Endothelial cell of umbilical vein (primary cell): ENCODE results near the gene TP53. TPM values are rescaled to one million over a fixed set of nuclear protein-coding genes. Genes with fewer than 3 reads are reported as not detected.

Experiments used
- BruUV-seq: library from RNA; stranded (reverse); fragments of 400-500 nt; replicated peaks from 2 replicates; lab custom pipeline; 2021; lab: Mats Ljungman, UMichigan
- CTCF ChIA-PET: fragments of 300-600, 350-600 bp; sonication (Branson Sonifier 250); formaldehyde crosslinking; loops from one replicate; lab custom pipeline; 2021; ENCODE audit warnings: antibody characterized with exemption, inconsistent platforms; lab: Charles Lee
- POLR2A ChIA-PET: fragments of 300-600, 350-600 bp; sonication (Branson Sonifier 250); formaldehyde crosslinking; loops from one replicate; lab custom pipeline; 2021; ENCODE audit warnings: antibody characterized with exemption, inconsistent platforms; lab: Charles Lee
- DNase-seq: peaks from one replicate; pipeline ENCODE4 v3.0.0-alpha.2; 2011; ENCODE audit warnings: low read depth, low spot score
- FAIRE-seq: peaks from 2 replicates; lab custom pipeline; 2011; peaks lifted over from hg19 to GRCh38; lab: Jason Lieb, UNC
- H2AFZ ChIP-seq: 2 replicates; pipeline ENCODE4 v1.6.0; 2012; ENCODE audit warnings: low read depth, low read length, control low read depth, inconsistent platforms
- H3K27ac ChIP-seq: 2 replicates; pipeline ENCODE4 v1.5.1; 2011; ENCODE audit warnings: low read depth, mild to moderate bottlenecking, control low read depth, low read length, moderate library complexity; ENCODE audit not compliant: insufficient read depth
- H3K27me3 ChIP-seq, 2 experiments: 2 replicates each; pipeline versions ENCODE4 v1.6.0 to v1.6.1; 2011; ENCODE audit warnings: low read length in 2 of 2, mixed read lengths in 1 of 2; ENCODE audit not compliant: control insufficient read depth in 2 of 2, insufficient read depth in 2 of 2
- H3K36me3 ChIP-seq, 2 experiments: 2 replicates in 1 of 2; 3 replicates in 1 of 2; pipeline ENCODE4 v1.5.1; 2011; ENCODE audit warnings: low read length in 2 of 2, mild to moderate bottlenecking in 1 of 2, moderate library complexity in 1 of 2; ENCODE audit not compliant: control insufficient read depth in 2 of 2, insufficient read depth in 2 of 2; ENCODE audit errors: extremely low read depth in 1 of 2
- H3K4me1 ChIP-seq: 3 replicates; pipeline ENCODE4 v1.5.1; 2011; ENCODE audit warnings: mild to moderate bottlenecking, low read length; ENCODE audit not compliant: control insufficient read depth, insufficient read depth; ENCODE audit errors: extremely low read depth
- H3K4me2 ChIP-seq: 2 replicates; pipeline ENCODE4 v1.6.1; 2011; ENCODE audit warnings: low read length, control low read depth, mixed read lengths; ENCODE audit not compliant: insufficient read depth
- H3K4me3 ChIP-seq, 3 experiments: fragments of 200-600 bp in 1 of 3; sonication (generic), shearing (Covaris generic) in 1 of 3; replicated peaks in 1 of 3; 2 replicates each; pipeline ENCODE4 v1.5.1; 2011 to 2016; ENCODE audit warnings: control low read depth in 3 of 3, low read length in 3 of 3, mild to moderate bottlenecking in 2 of 3, inconsistent platforms in 1 of 3, low read depth in 1 of 3, moderate library complexity in 1 of 3; ENCODE audit not compliant: insufficient read depth in 1 of 3
- H3K79me2 ChIP-seq: 2 replicates; pipeline ENCODE4 v1.6.0; 2012; ENCODE audit warnings: low read length, inconsistent platforms; ENCODE audit not compliant: control insufficient read depth, insufficient read depth
- H3K9ac ChIP-seq: replicated peaks from 2 replicates; pipeline ENCODE3; 2011; ENCODE audit warnings: low read length, control low read depth; ENCODE audit not compliant: insufficient read depth; ENCODE audit errors: extremely low read depth
- H3K9me1 ChIP-seq: replicated peaks from 3 replicates; pipeline ENCODE4 v1.6.0; 2011; ENCODE audit warnings: mild to moderate bottlenecking, low read length; ENCODE audit not compliant: control insufficient read depth, insufficient read depth; ENCODE audit errors: extremely low read depth
- H3K9me3 ChIP-seq: replicated peaks from 2 replicates; pipeline ENCODE4 v1.5.1; 2012; ENCODE audit warnings: low read length, inconsistent platforms; ENCODE audit not compliant: control insufficient read depth, insufficient read depth
- H4K20me1 ChIP-seq: replicated peaks from 2 replicates; pipeline ENCODE3; 2011; ENCODE audit warnings: mild to moderate bottlenecking, low read length; ENCODE audit not compliant: control insufficient read depth, insufficient read depth; ENCODE audit errors: extremely low read depth
- CTCF ChIP-seq, 2 donors: IDR thresholded peaks; 1 replicate in 1 of 2; 2 replicates in 1 of 2; pipeline ENCODE4 v1.5.1; 2011; ENCODE audit warnings: low read length in 2 of 2, mild to moderate bottlenecking in 2 of 2, moderate library complexity in 2 of 2, control low read depth in 1 of 2, inconsistent platforms in 1 of 2, low read depth in 1 of 2; ENCODE audit not compliant: insufficient read depth in 1 of 2; ENCODE audit errors: extremely low read depth in 1 of 2
- FOS ChIP-seq: IDR thresholded peaks from 2 replicates; pipeline ENCODE4 v1.6.1; 2011; ENCODE audit warnings: mild to moderate bottlenecking, low read length, moderate library complexity, borderline replicate concordance; ENCODE audit not compliant: insufficient read depth
- GATA2 ChIP-seq: IDR thresholded peaks from 2 replicates; pipeline ENCODE4 v1.7.0; 2011; ENCODE audit warnings: low read depth, mild to moderate bottlenecking, moderate library complexity, mixed read lengths, low read length; ENCODE audit not compliant: insufficient read length, insufficient read depth
- JUN ChIP-seq: IDR thresholded peaks from 2 replicates; pipeline ENCODE4 v1.6.1; 2011; ENCODE audit warnings: borderline replicate concordance, low read depth; ENCODE audit not compliant: insufficient read length, insufficient read depth
- MYC ChIP-seq: IDR thresholded peaks from one replicate; pipeline ENCODE4 v1.6.1; 2011; ENCODE audit warnings: mild to moderate bottlenecking, low read depth, low read length
- POLR2AphosphoS5 ChIP-seq: IDR thresholded peaks from 2 replicates; pipeline ENCODE4 v1.6.1; 2012; ENCODE audit warnings: low read depth, mild to moderate bottlenecking, control low read depth, low read length, moderate library complexity; ENCODE audit not compliant: insufficient read depth
- dilution Hi-C: fragments of 300-500 bp; cut with MboI; formaldehyde crosslinking; loops from one replicate; pipeline ENCODE4 v1.15.0; 2019; ENCODE audit warnings: low sequenced_read_pairs; ENCODE audit not compliant: extremely low pct_ligation_motif_present
- intact Hi-C: fragments of 100-400 bp; cut with micrococcal nuclease; formaldehyde crosslinking; loops from one replicate; pipeline ENCODE4 v1.10.0; 2022
- polyA plus RNA-seq, 4 experiments: library from polyadenylated mRNA; depleted of rRNA in 3 of 4; stranded (reverse) in 3 of 4; unstranded in 1 of 4; fragments of >200 nt; gene quantifications; 2 replicates each; pipeline versions ENCODE4 v1.2.1 to v1.2.3, GENCODE V29; 2011 to 2012; ENCODE audit warnings: missing spikeins in 1 of 4
- total RNA-seq: library from RNA; stranded (reverse); gene quantifications from 2 replicates; pipeline ENCODE4 v1.2.3, GENCODE V29; 2021
- TF ChIP-seq, protein P1 (sequence below): IDR thresholded peaks from 2 replicates; pipeline ENCODE4 v1.6.1; 2011; ENCODE audit not compliant: insufficient read depth, insufficient read length

TP53 gene
- total and polyA plus RNA-seq, 2 donors (not counting 3 experiments of a cell fraction or from before 2014, with no cell fraction given), result 82.1 to 138 TPM

- H3K9me3 ChIP-seq, result no peaks in the 10 kb centered on the region
- CTCF ChIA-PET, result interaction anchor here (1.7 kb wide), 1 partner anchor 23 kb away, joined by 4 read pairs; the partner anchor contains the start of gene WRAP53
- TF ChIP-seq CTCF (IDR thresholded peaks at IDR 0.05; ENCODE audit: extremely low read depth in 1 of 2, insufficient read depth in 1 of 2, low read depth in 1 of 2, low read length in 2 of 2) (peak in 1 of 2 donors; percentile 9), FOS (no peak)
- dilution Hi-C loops (no loop called here), intact Hi-C loops (no loop called here)
- H3K27ac ChIP-seq, result no peak overlapping the region
- no peaks in the 10 kb centered on the region for H4K20me1 ChIP-seq
- H3K27me3 ChIP-seq, result peaks cover 14 to 16% of the 10 kb centered on the region in 2 experiments
- FAIRE-seq, result no peak
- H3K36me3 ChIP-seq, result no peaks in the 10 kb centered on the region
- no peak overlapping the region for H3K4me3 ChIP-seq
- H2AFZ ChIP-seq, result no peak overlapping the region
- BruUV-seq, result no TSS peak
- H3K4me2 ChIP-seq, result no peak overlapping the region
- POLR2A ChIA-PET, result no interaction called here
- H3K9me1 ChIP-seq, result no peaks in the 10 kb centered on the region
- H3K79me2 ChIP-seq, result no peaks in the 10 kb centered on the region
- no peak overlapping the region for H3K9ac ChIP-seq
- no peak for DNase-seq
- H3K4me1 ChIP-seq, result peaks cover 3% of the 10 kb centered on the region
These were observed 23.9 kb upstream of the TP53 start for GRCh38 chr17:7711051-7711755.

DNA sequence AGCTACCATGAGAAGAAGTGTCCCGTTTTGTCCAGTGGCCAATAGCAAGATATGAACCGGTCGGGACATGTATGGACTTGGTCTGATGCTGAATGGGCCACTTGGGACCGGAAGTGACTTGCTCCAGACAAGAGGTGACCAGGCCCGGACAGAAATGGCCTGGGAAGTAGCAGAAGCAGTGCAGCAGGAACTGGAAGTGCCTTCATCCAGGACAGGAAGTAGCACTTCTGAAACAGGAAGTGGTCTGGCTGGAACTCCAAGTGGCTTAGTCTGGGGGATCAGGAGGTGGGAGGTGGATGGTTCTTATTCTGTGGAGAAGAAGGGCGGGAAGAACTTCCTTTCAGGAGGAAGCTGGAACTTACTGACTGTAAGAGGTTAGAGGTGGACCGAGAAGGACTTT is 23.0 kb upstream of the TP53 start:
- ChIA-PET CTCF (no interaction called here), POLR2A (no interaction called here)
- Histone ChIP-seq H3K27ac (no peak overlapping the region), H4K20me1 (no peaks in the 10 kb centered on the region), H3K4me1 (peaks cover 3% of the 10 kb centered on the region), H2AFZ (peak overlapping the region; percentile 25), H3K9me3 (no peaks in the 10 kb centered on the region), H3K9ac (no peak overlapping the region), H3K9me1 (no peaks in the 10 kb centered on the region), H3K4me2 (no peak overlapping the region), H3K79me2 (no peaks in the 10 kb centered on the region), H3K4me3 (no peak overlapping the region), H3K27me3 (peaks cover 22 to 25% of the 10 kb centered on the region in 2 experiments), H3K36me3 (no peaks in the 10 kb centered on the region)
- no peak for DNase-seq
- no TSS peak for BruUV-seq
- no peak for TF ChIP-seq GATA2
- no peak for TF ChIP-seq JUN
- TF ChIP-seq FOS, result no peak
- no peak for TF ChIP-seq POLR2AphosphoS5
- TF ChIP-seq, protein P1, sequence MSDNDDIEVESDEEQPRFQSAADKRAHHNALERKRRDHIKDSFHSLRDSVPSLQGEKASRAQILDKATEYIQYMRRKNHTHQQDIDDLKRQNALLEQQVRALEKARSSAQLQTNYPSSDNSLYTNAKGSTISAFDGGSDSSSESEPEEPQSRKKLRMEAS, result no peak
- TF ChIP-seq CTCF (IDR thresholded peaks at IDR 0.05; ENCODE audit: extremely low read depth in 1 of 2, insufficient read depth in 1 of 2, low read depth in 1 of 2, low read length in 2 of 2), result no peak
- TF ChIP-seq MYC, result no peak
- intact Hi-C loops (no loop called here), dilution Hi-C loops (no loop called here)
- FAIRE-seq, result no peak
